Heart right ventricle (tissue), 16 donors: ENCODE results near the gene PAX3. TPM values are rescaled to one million over a fixed set of nuclear protein-coding genes. Genes with fewer than 3 reads are reported as not detected.
A peak's percentile ranks its signal among the peaks of the same experiment; 100 is the strongest.

ENCODE experiments used
- ATAC-seq, 8 donors: fragments of 200-7000 bp; cut with Tn5 transposase; one replicate each; pipeline ENCODE4 v1.9.1; 2020; ENCODE audit warnings: mild to moderate bottlenecking in 8 of 8, moderate library complexity in 8 of 8, moderate number of reproducible peaks in 1 of 8
- DNase-seq, 2 donors: peaks; one replicate each; pipeline ENCODE4 v3.0.0-alpha.2; 2020
- H3K27ac ChIP-seq, 10 donors: fragments of 200-600 bp; sonication (generic) in 2 of 10; one replicate each; pipeline versions ENCODE4 v1.5.0 to v1.8.0; 2020 to 2022; ENCODE audit warnings: mild to moderate bottlenecking in 3 of 10
- H3K27me3 ChIP-seq, 7 donors: fragments of 200-600 bp; one replicate each; pipeline ENCODE4 v1.8.0; 2021 to 2022; ENCODE audit warnings: mild to moderate bottlenecking in 2 of 7
- H3K36me3 ChIP-seq, 9 donors: fragments of 200-600 bp; sonication (generic) in 1 of 9; one replicate each; pipeline versions ENCODE4 v1.5.0 to v1.8.0; 2020 to 2022; ENCODE audit warnings: mild to moderate bottlenecking in 2 of 9
- H3K4me1 ChIP-seq, 9 donors: fragments of 200-600 bp; sonication (generic) in 1 of 9; one replicate each; pipeline versions ENCODE4 v1.5.0 to v1.8.0; 2020 to 2022; ENCODE audit warnings: mild to moderate bottlenecking in 4 of 9
- H3K4me3 ChIP-seq, 10 donors: fragments of 200-600 bp; sonication (generic) in 2 of 10; one replicate each; pipeline versions ENCODE4 v1.5.0 to v1.8.0; 2020 to 2022; ENCODE audit warnings: mild to moderate bottlenecking in 7 of 10, moderate library complexity in 2 of 10
- H3K9me3 ChIP-seq, 11 donors: fragments of 200-600 bp in 10 of 11; sonication (generic) in 2 of 11; one replicate each; pipeline versions ENCODE4 v1.5.0 to v1.8.0; 2013 to 2022; ENCODE audit warnings: mild to moderate bottlenecking in 2 of 11, control low read depth in 1 of 11, moderate library complexity in 1 of 11
- WGBS, 2 donors: extraction: QIAGEN DNeasy Blood & Tissue Kit; methylation state at CpG; one replicate each; pipeline ENCODE4 v1.1.7; 2013; ENCODE audit warnings: inconsistent platforms in 1 of 2; 5-methylcytosine and 5-hydroxymethylcytosine counted together
- intact Hi-C, 10 donors: fragments of 100-400 bp; cut with DNase I; formaldehyde crosslinking; loops; one replicate each; pipeline versions ENCODE4 v1.11.1 to v1.14.2; 2022
- polyA plus RNA-seq, 2 donors: library from polyadenylated mRNA; stranded (reverse); fragments of 200-250 nt; gene quantifications; one replicate each; pipeline ENCODE4 v1.2.3, GENCODE V29; 2013
- total RNA-seq, 10 donors: library from RNA; stranded (reverse); fragmentation: NEBNext Ultra II Directional in 3 of 10; extraction: Animal tissue kit (Norgen Biotek cat#: 25700) in 3 of 10; gene quantifications; one replicate each; pipeline versions ENCODE4 v1.2.1 to v1.2.4, GENCODE V29; 2021 to 2023
- TF ChIP-seq, protein P1 (sequence below), 9 donors: fragments of 200-600 bp; sonication (generic) in 2 of 9; IDR thresholded peaks; one replicate each; pipeline versions ENCODE4 v1.5.0 to v1.8.0; 2021 to 2022; ENCODE audit warnings: antibody characterized with exemption in 9 of 9, mild to moderate bottlenecking in 5 of 9, moderate library complexity in 1 of 9
- donor health status: Arrhythmogenic right ventricular cardiomyopathy.
- donor health status: ischemic (EF 13 %, LVEDD 7.1; RV severe dilation, severe dysfunction).
- donor health status: healthy with polysubstance abuse.
- donor health status: DM: no; HTN: yes; CAD: no.
- donor health status: DM: no; HTN: no; CAD: no.
- donor health status: ischemic (EF 25% LVEDD 6.9; RV normal size, moderate dysfunction).
- donor health status: ischemic (EF 25% LVEDD 5.7; RV mildly dilated, moderate dysfunction).
- donor health status: healthy.
- donor health status: DM: yes; HTN: yes; CAD: no.
- donor health status: Ischemic cardiomyopathy.
- donor health status: ischemic (EF 35%, LVEDD 5.7; RV mildly dilated, moderate dysfunction).
- donor health status: nonischemic (EF 11% LVEDD 7.7; RV severe dilation, severe dysfunction).
- donor health status: DM: yes; HTN: yes; CAD: no.
- donor health status: PGD.
- donor health status: ischemic (EF 29% LVEDD 5.4; RV normal size, mild dysfunction).
- donor health status: nonischemic (EF 23%, LVEDD 6.1; RV moderate dilation, normal function).

The PAX3 gene
- total and polyA plus RNA-seq, 12 donors, result 0.01 TPM; not detected in 11

DNA sequence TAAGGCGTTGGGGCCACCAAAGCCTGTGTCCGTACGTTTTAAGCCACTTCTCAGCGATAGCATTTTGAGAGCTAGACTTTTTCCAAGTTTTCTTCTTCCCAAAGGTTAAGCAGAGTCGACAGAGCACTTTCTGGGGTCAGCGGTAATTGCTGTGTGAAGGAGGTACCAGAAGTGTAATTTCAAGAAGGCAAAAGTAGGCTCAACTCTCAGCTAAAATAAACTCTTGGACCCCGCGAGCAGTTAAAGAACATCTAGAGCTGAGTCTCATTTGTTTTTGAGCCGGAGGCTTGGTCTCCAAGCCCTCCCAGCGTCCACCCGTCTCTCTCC, 1.9 kb upstream of the PAX3 start:
- Histone ChIP-seq H3K27me3 (peaks cover 65 to 100% (median 100%) of the 10 kb centered on the region in 7 donors), H3K4me1 (peaks cover 6 to 75% (median 35%) of the 10 kb centered on the region in 9 donors), H3K4me3 (no peak overlapping the region), H3K27ac (no peak overlapping the region), H3K9me3 (no peaks in the 10 kb centered on the region), H3K36me3 (no peaks in the 10 kb centered on the region)
- ATAC-seq (no peak), DNase-seq (no peak)
- 8% methylated on average over 11 of the region's 11 CpGs for WGBS, 2 donors
- TF ChIP-seq, protein P1, sequence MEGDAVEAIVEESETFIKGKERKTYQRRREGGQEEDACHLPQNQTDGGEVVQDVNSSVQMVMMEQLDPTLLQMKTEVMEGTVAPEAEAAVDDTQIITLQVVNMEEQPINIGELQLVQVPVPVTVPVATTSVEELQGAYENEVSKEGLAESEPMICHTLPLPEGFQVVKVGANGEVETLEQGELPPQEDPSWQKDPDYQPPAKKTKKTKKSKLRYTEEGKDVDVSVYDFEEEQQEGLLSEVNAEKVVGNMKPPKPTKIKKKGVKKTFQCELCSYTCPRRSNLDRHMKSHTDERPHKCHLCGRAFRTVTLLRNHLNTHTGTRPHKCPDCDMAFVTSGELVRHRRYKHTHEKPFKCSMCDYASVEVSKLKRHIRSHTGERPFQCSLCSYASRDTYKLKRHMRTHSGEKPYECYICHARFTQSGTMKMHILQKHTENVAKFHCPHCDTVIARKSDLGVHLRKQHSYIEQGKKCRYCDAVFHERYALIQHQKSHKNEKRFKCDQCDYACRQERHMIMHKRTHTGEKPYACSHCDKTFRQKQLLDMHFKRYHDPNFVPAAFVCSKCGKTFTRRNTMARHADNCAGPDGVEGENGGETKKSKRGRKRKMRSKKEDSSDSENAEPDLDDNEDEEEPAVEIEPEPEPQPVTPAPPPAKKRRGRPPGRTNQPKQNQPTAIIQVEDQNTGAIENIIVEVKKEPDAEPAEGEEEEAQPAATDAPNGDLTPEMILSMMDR (IDR thresholded peaks at IDR 0.05), result no peak
- intact Hi-C loops, result loop anchor here in 2 of 10 donors (10.0 kb wide), 1 partner anchor 246 kb away; no protein-coding TSS in a partner anchor

GRCh38 chr2:222299906-222300725, 1.3 kb upstream of the PAX3 start:
- no peak overlapping the region for H3K4me3 ChIP-seq
- peaks cover 9 to 75% (median 35%) of the 10 kb centered on the region in 9 donors for H3K4me1 ChIP-seq
- no peaks in the 10 kb centered on the region for H3K9me3 ChIP-seq
- H3K27ac ChIP-seq, result no peak overlapping the region
- TF ChIP-seq, protein P1 (IDR thresholded peaks at IDR 0.05), result no peak
- intact Hi-C loops, result loop anchor here in 2 of 10 donors (10.0 kb wide), 1 partner anchor 245 kb away; no protein-coding TSS in a partner anchor
- H3K27me3 ChIP-seq, result peaks cover 65 to 100% (median 100%) of the 10 kb centered on the region in 7 donors
- ATAC-seq (no peak), DNase-seq (no peak)
- 4 to 6% methylated on average over 20 of the region's 20 CpGs for WGBS, 2 donors
- no peaks in the 10 kb centered on the region for H3K36me3 ChIP-seq

DNA sequence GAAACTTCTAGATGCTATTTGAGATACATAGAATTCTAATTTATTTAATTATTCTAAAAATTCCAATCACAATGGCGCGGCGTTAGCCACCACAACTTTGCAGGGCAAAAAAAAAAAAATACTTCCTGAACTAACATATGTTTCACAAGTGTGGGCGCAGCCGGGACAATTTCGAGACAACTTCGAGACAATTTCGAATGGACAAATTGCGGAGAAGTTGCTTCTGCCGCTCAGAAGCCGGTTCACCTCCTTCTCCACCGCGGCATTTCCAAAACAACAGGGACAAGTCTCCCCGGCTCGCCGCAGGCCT, 842 bp downstream of the PAX3 start:
- peak overlapping the region in 7 of 10 donors; percentile 4 to 36 (median 30) for H3K4me3 ChIP-seq
- H3K36me3 ChIP-seq, result no peaks in the 10 kb centered on the region
- no peak overlapping the region for H3K27ac ChIP-seq
- TF ChIP-seq, protein P1 (IDR thresholded peaks at IDR 0.05), result no peak
- H3K27me3 ChIP-seq, result peaks cover 49 to 100% (median 100%) of the 10 kb centered on the region in 7 donors
- DNase-seq, result no peak
- 7 to 9% methylated on average over 16 of the region's 16 CpGs for WGBS, 2 donors
- peak in 1 of 8 donors; percentile 40 for ATAC-seq
- peaks cover 6 to 66% (median 33%) of the 10 kb centered on the region in 9 donors for H3K4me1 ChIP-seq
- intact Hi-C loops, result no loop called here
- H3K9me3 ChIP-seq, result no peaks in the 10 kb centered on the region

- Histone ChIP-seq H3K9me3 (no peaks in the 10 kb centered on the region), H3K27me3 (peaks cover 47 to 100% (median 100%) of the 10 kb centered on the region in 7 donors), H3K4me3 (no peak overlapping the region), H3K4me1 (peaks cover 6 to 66% (median 33%) of the 10 kb centered on the region in 9 donors), H3K36me3 (no peaks in the 10 kb centered on the region), H3K27ac (no peak overlapping the region)
- intact Hi-C loops, result no loop called here
- 9 to 14% methylated on average over 6 of the region's 6 CpGs for WGBS, 2 donors
- TF ChIP-seq, protein P1 (IDR thresholded peaks at IDR 0.05), result no peak
- DNase-seq, result no peak
- ATAC-seq, result no peak
Measured at GRCh38 chr2:222297600-222297935, 1.2 kb downstream of the PAX3 start.
